ENCODE results near the gene RALGAPA2. TPM values are rescaled to one million over a fixed set of nuclear protein-coding genes. Genes with fewer than 3 reads are reported as not detected.

The RALGAPA2 gene
- total and polyA plus RNA-seq, 2 experiments from 2014 or later = 1.3 to 2.6 TPM

DNA sequence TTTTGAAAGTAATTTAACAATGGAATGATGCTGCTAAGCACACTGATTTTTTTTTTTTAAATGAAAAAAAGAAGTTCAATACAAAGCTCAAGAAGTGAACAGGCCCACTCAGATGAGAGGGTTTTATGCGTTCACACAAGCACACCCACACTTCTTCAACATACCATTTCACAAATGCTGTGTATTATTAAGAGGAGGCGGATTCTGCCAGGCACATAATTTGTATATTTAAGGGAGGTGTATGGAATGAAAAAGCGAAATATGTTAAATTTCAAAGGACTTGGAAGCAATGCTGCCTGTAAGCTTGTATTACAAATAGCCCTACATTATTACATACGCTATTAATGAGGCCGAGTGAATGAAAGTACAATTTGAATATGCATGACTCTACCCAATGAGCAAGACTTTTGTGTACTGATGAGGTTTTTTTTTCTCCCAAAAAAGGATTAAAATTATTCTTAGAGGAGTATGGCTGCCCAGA is 220.6 kb downstream of the RALGAPA2 start:
- no peak for TF ChIP-seq EZH2 (IDR thresholded peaks at IDR 0.05; ENCODE audit: insufficient read depth, poor library complexity, severe bottlenecking)
- TF ChIP-seq EZH2phosphoT487 (IDR thresholded peaks at IDR 0.05; ENCODE audit: insufficient read depth, low read depth) = no peak
- H3K4me2 ChIP-seq (ENCODE audit: unreplicated experiment) = peak overlapping the region; percentile 6
- peaks cover 13% of the 10 kb centered on the region for H3K4me1 ChIP-seq (ENCODE audit: insufficient read depth)
- DNase-seq = no peak
- H3K36me3 ChIP-seq (ENCODE audit: low read depth) = no peaks in the 10 kb centered on the region
- no peaks in the 10 kb centered on the region for H3K27me3 ChIP-seq (replicated peaks; ENCODE audit: insufficient read depth)
- WGBS, 2 experiments (ENCODE audit: low coverage in 1 of 2, low lambda C conversion rate in 2 of 2, missing lambda C conversion rate in 2 of 2) = 94% methylated on average over 5 of the region's 5 CpGs
- no peaks in the 10 kb centered on the region for H3K9me3 ChIP-seq (ENCODE audit: low read depth)
- H3K9ac ChIP-seq = no peak overlapping the region
- no peaks in the 10 kb centered on the region for H4K20me1 ChIP-seq (ENCODE audit: insufficient read depth)
- in situ Hi-C loops (cut with MboI) = no loop called here
- no peaks in the 10 kb centered on the region for H3K9me2 ChIP-seq (ENCODE audit: insufficient read depth)
- no peaks in the 10 kb centered on the region for H3K79me2 ChIP-seq (ENCODE audit: insufficient read depth)
- peak overlapping the region; percentile 39; the same call in 1 of the 2 replicates for H3K27ac ChIP-seq
- peaks cover 12% of the 10 kb centered on the region; the same call in 1 of the 2 replicates for H3F3A ChIP-seq (ENCODE audit: insufficient read depth)
- no peak overlapping the region for H2AFZ ChIP-seq
- H3K4me3 ChIP-seq = no peak overlapping the region

DNA sequence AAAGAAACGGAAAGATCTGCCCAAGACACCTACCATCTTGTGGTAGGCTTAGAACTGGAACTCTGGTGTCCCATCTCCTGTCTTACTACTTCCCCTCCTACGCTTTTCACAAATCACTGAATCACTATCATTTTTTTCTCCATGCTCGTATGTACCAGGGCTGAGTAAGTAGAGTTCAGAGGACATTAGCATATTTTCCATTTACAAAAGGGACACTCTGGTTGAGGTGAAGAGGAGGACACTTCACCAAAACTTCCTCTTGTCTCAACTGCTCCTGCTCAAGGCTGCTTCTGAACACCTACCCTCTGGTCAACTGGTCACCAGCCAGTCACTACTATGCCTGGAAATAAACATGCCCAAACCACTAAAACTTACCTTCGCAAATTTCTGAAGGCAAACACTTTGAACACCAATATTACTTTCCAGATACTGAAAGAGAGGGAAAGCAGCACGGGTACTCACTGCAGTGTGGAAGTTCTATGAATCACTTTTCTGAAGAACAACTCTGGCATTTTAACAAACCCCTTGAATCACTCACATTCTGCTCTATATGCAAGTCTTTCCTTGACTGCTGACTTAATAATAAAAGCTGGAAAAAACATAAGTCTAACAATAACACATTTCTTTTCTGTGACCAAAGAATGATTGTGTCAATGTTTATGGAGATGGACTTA is 221.2 kb downstream of the RALGAPA2 start:
- Histone ChIP-seq H3K9ac (no peak overlapping the region), H3F3A (ENCODE audit: insufficient read depth) (peaks cover 12% of the 10 kb centered on the region; the same call in 1 of the 2 replicates), H3K79me2 (ENCODE audit: insufficient read depth) (no peaks in the 10 kb centered on the region), H3K9me2 (ENCODE audit: insufficient read depth) (no peaks in the 10 kb centered on the region), H3K4me3 (no peak overlapping the region), H4K20me1 (ENCODE audit: insufficient read depth) (no peaks in the 10 kb centered on the region), H3K27ac (peak overlapping the region; percentile 39), H3K4me2 (ENCODE audit: unreplicated experiment) (peak overlapping the region; percentile 24), H3K9me3 (ENCODE audit: low read depth) (no peaks in the 10 kb centered on the region), H3K36me3 (ENCODE audit: low read depth) (no peaks in the 10 kb centered on the region), H2AFZ (no peak overlapping the region), H3K27me3 (replicated peaks; ENCODE audit: insufficient read depth) (no peaks in the 10 kb centered on the region), H3K4me1 (ENCODE audit: insufficient read depth) (peaks cover 13% of the 10 kb centered on the region)
- DNase-seq = peak; percentile 84
- TF ChIP-seq EZH2phosphoT487 (IDR thresholded peaks at IDR 0.05; ENCODE audit: insufficient read depth, low read depth) (no peak), EZH2 (IDR thresholded peaks at IDR 0.05; ENCODE audit: insufficient read depth, poor library complexity, severe bottlenecking) (no peak)
- 57 to 59% methylated on average over 5 of the region's 5 CpGs for WGBS, 2 experiments (ENCODE audit: low coverage in 1 of 2, low lambda C conversion rate in 2 of 2, missing lambda C conversion rate in 2 of 2)
- in situ Hi-C loops (cut with MboI) = no loop called here

DNA sequence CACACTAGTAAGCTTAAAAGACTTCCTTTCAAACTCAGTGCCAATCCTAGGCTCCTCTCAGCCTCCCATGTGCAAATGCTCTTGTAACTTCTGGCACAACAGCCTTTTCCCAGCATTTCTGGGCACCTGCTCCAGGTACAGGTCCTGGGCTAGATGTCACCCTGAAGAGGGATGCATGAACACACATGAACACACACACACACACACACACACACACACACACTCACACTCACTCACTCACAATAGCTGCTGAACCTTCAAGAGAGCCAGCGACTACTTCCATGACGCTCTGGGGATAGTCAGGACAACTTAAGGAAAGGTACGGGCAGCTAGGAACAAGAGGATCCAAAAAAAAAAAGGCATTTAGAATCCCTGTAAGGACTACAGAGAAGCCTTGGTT is 221.8 kb downstream of the RALGAPA2 start:
- Histone ChIP-seq H3F3A (ENCODE audit: insufficient read depth) (peaks cover 12% of the 10 kb centered on the region; the same call in 1 of the 2 replicates), H4K20me1 (ENCODE audit: insufficient read depth) (no peaks in the 10 kb centered on the region), H3K36me3 (ENCODE audit: low read depth) (no peaks in the 10 kb centered on the region), H3K27ac (no peak overlapping the region), H3K9me2 (ENCODE audit: insufficient read depth) (no peaks in the 10 kb centered on the region), H3K27me3 (replicated peaks; ENCODE audit: insufficient read depth) (no peaks in the 10 kb centered on the region), H3K4me3 (no peak overlapping the region), H3K9me3 (ENCODE audit: low read depth) (no peaks in the 10 kb centered on the region), H3K4me1 (ENCODE audit: insufficient read depth) (peaks cover 13% of the 10 kb centered on the region), H3K79me2 (ENCODE audit: insufficient read depth) (no peaks in the 10 kb centered on the region), H3K4me2 (ENCODE audit: unreplicated experiment) (peak overlapping the region; percentile 24), H3K9ac (no peak overlapping the region), H2AFZ (no peak overlapping the region)
- 92 to 100% methylated on average over 3 of the region's 3 CpGs for WGBS, 2 experiments (ENCODE audit: low coverage in 1 of 2, low lambda C conversion rate in 2 of 2, missing lambda C conversion rate in 2 of 2)
- no peak for DNase-seq
- TF ChIP-seq EZH2 (IDR thresholded peaks at IDR 0.05; ENCODE audit: insufficient read depth, poor library complexity, severe bottlenecking) (no peak), EZH2phosphoT487 (IDR thresholded peaks at IDR 0.05; ENCODE audit: insufficient read depth, low read depth) (no peak)
- in situ Hi-C loops (cut with MboI) = no loop called here

DNA sequence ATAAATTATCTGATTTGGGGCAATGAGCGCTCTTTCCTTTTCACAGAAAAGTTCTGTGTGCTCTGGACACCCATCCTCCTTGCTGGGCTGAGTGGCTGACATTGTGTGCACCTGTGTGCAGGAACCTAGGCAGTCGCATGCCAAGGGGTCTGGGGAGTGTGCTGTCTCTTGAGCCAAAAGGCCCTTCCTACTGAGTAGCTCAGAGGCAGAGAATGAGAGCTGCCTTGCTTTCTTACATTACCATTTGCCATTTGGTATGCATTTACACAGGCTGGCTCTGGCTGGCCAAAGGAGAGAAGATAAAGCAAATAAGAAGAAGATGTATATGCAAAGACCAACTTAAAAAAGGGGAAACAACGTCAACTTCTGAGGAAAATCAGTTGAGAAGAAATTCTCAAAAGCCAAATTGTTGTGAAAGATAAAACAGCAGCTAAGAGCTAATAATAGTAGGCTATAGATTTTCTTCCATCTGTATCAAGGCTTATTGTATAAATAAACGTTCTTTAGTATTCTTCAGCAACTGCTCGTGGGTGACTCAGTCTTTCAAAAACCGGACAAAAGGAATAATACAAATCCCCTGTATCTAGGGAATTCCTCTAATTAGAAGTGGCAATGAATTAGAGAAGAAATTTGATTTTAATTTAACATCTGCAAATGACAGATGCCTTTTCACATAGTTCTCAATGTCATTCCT is 222.6 kb downstream of the RALGAPA2 start:
- Histone ChIP-seq H3K4me2 (ENCODE audit: unreplicated experiment) (no peak overlapping the region), H3K4me1 (ENCODE audit: insufficient read depth) (peaks cover 13% of the 10 kb centered on the region), H3K79me2 (ENCODE audit: insufficient read depth) (no peaks in the 10 kb centered on the region), H3K27ac (no peak overlapping the region), H2AFZ (no peak overlapping the region), H4K20me1 (ENCODE audit: insufficient read depth) (no peaks in the 10 kb centered on the region), H3K9me3 (ENCODE audit: low read depth) (no peaks in the 10 kb centered on the region), H3K4me3 (no peak overlapping the region), H3K9me2 (ENCODE audit: insufficient read depth) (no peaks in the 10 kb centered on the region), H3F3A (ENCODE audit: insufficient read depth) (peaks cover 12% of the 10 kb centered on the region; the same call in 1 of the 2 replicates), H3K36me3 (ENCODE audit: low read depth) (no peaks in the 10 kb centered on the region), H3K27me3 (replicated peaks; ENCODE audit: insufficient read depth) (no peaks in the 10 kb centered on the region), H3K9ac (no peak overlapping the region)
- DNase-seq = no peak
- no peak for TF ChIP-seq EZH2phosphoT487 (IDR thresholded peaks at IDR 0.05; ENCODE audit: insufficient read depth, low read depth)
- no peak for TF ChIP-seq EZH2 (IDR thresholded peaks at IDR 0.05; ENCODE audit: insufficient read depth, poor library complexity, severe bottlenecking)
- in situ Hi-C loops (cut with MboI) = no loop called here
- 78 to 80% methylated on average over 6 of the region's 6 CpGs for WGBS, 2 experiments (ENCODE audit: low coverage in 1 of 2, low lambda C conversion rate in 2 of 2, missing lambda C conversion rate in 2 of 2)

Data from GM23248 (cell line).